ENCODE measurements around the gene GTF3C1.

GRCh38 chr16:27547134-27547533 lies 2.6 kb downstream of the GTF3C1 start:
- TF ChIP-seq POLR2A (IDR thresholded peaks at IDR 0.05), result no peak
- TF ChIP-seq, protein P1, sequence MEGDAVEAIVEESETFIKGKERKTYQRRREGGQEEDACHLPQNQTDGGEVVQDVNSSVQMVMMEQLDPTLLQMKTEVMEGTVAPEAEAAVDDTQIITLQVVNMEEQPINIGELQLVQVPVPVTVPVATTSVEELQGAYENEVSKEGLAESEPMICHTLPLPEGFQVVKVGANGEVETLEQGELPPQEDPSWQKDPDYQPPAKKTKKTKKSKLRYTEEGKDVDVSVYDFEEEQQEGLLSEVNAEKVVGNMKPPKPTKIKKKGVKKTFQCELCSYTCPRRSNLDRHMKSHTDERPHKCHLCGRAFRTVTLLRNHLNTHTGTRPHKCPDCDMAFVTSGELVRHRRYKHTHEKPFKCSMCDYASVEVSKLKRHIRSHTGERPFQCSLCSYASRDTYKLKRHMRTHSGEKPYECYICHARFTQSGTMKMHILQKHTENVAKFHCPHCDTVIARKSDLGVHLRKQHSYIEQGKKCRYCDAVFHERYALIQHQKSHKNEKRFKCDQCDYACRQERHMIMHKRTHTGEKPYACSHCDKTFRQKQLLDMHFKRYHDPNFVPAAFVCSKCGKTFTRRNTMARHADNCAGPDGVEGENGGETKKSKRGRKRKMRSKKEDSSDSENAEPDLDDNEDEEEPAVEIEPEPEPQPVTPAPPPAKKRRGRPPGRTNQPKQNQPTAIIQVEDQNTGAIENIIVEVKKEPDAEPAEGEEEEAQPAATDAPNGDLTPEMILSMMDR (IDR thresholded peaks at IDR 0.05), result no peak

Measured in adrenal gland (tissue), 5 donors.